Stimulated activated CD4-positive, alpha-beta T cell treated with anti-CD3 and anti-CD28 coated beads, Interleukin-1b, Interleukin-23, amount 100 ng/mL, for 48 hours (primary cell): ENCODE measurements around the gene TRMT1.
A peak's percentile ranks its signal among the peaks of the same experiment; 100 is the strongest.

ENCODE experiments used
- DNase-seq: peaks from one replicate; pipeline ENCODE4 v3.0.0-alpha.2; 2020

TRMT1 gene

GRCh38 chr19:13069415-13070359 lies 46.9 kb downstream of the TRMT1 start:
- no peak for DNase-seq

- no peak for DNase-seq
Measured at GRCh38 chr19:13068085-13068846, 48.3 kb downstream of the TRMT1 start.

GRCh38 chr19:13066933-13067807 lies 49.4 kb downstream of the TRMT1 start:
- no peak for DNase-seq

GRCh38 chr19:13066226-13066625 lies 50.3 kb downstream of the TRMT1 start:
- DNase-seq = no peak

- no peak for DNase-seq
Measured at GRCh38 chr19:13064092-13064489, 52.4 kb downstream of the TRMT1 start.

- no peak for DNase-seq
Measured at GRCh38 chr19:13063461-13064091, 53.0 kb downstream of the TRMT1 start.

- DNase-seq = no peak
Measured at GRCh38 chr19:13062317-13062716, 54.2 kb downstream of the TRMT1 start.

GRCh38 chr19:13060964-13061927 lies 55.3 kb downstream of the TRMT1 start:
- peak; percentile 72 for DNase-seq

GRCh38 chr19:13060233-13060963 lies 56.1 kb downstream of the TRMT1 start:
- DNase-seq = no peak

- no peak for DNase-seq
Measured at GRCh38 chr19:13058951-13059660, 57.4 kb downstream of the TRMT1 start.

GRCh38 chr19:13057744-13058143 lies 58.8 kb downstream of the TRMT1 start:
- DNase-seq = no peak

GRCh38 chr19:13057147-13057572 lies 59.4 kb downstream of the TRMT1 start:
- no peak for DNase-seq

- DNase-seq = no peak
Measured at GRCh38 chr19:13056052-13056660, 60.4 kb downstream of the TRMT1 start.

GRCh38 chr19:13055213-13056051 lies 61.1 kb downstream of the TRMT1 start:
- no peak for DNase-seq
